Kidney capillary endothelial cell (primary cell): ENCODE measurements around the gene TMEM72.
"Not testable (repeated sequence)": the region's sequence is repeated elsewhere in the genome, so short reads cannot be mapped to it uniquely, and the experiment has no call there.

Experiments
- DNase-seq: peaks from one replicate; pipeline ENCODE4 v3.0.0-alpha.2; 2018; ENCODE audit warnings: low spot score

TMEM72 gene

GRCh38 chr10:44911081-44911540, at the start of gene TMEM72:
TSS of gene TMEM72 (plus strand) at chr10:44911337. CDS start at chr10:44911513, 176 bp downstream.
- no peak for DNase-seq

- no peak for DNase-seq
Measured at GRCh38 chr10:44862006-44862751, 49.0 kb upstream of the TMEM72 start.

GRCh38 chr10:44862924-44863323, 48.2 kb upstream of the TMEM72 start:
- DNase-seq: no peak

GRCh38 chr10:44863344-44864047, 47.6 kb upstream of the TMEM72 start:
- no peak for DNase-seq

GRCh38 chr10:44864051-44864450, 47.1 kb upstream of the TMEM72 start:
- no peak for DNase-seq

GRCh38 chr10:44864637-44865288, 46.4 kb upstream of the TMEM72 start:
- peak; percentile 78 for DNase-seq

GRCh38 chr10:44865289-44865671, 45.9 kb upstream of the TMEM72 start:
- DNase-seq: no peak

- DNase-seq: not testable (repeated sequence)
Measured at GRCh38 chr10:44866367-44866766, 44.8 kb upstream of the TMEM72 start.

- DNase-seq: no peak
Measured at GRCh38 chr10:44870031-44870430, 41.1 kb upstream of the TMEM72 start.

GRCh38 chr10:44873160-44873559, 38.0 kb upstream of the TMEM72 start:
- no peak for DNase-seq

GRCh38 chr10:44874166-44874565, 37.0 kb upstream of the TMEM72 start:
- no peak for DNase-seq

- peak; percentile 73 for DNase-seq
Measured at GRCh38 chr10:44878706-44879530, 32.2 kb upstream of the TMEM72 start.

- DNase-seq: no peak
Measured at GRCh38 chr10:44879531-44879899, 31.6 kb upstream of the TMEM72 start.

- DNase-seq: no peak
Measured at GRCh38 chr10:44880090-44880715, 30.9 kb upstream of the TMEM72 start.

GRCh38 chr10:44881649-44882048, 29.5 kb upstream of the TMEM72 start:
- DNase-seq: no peak

- DNase-seq: no peak
Measured at GRCh38 chr10:44882166-44882720, 28.9 kb upstream of the TMEM72 start.

GRCh38 chr10:44883593-44884331, 27.4 kb upstream of the TMEM72 start:
- no peak for DNase-seq

- DNase-seq: no peak
Measured at GRCh38 chr10:44885710-44886109, 25.4 kb upstream of the TMEM72 start.

GRCh38 chr10:44886966-44887365, 24.2 kb upstream of the TMEM72 start:
- DNase-seq: no peak

- no peak for DNase-seq
Measured at GRCh38 chr10:44888886-44889285, 22.3 kb upstream of the TMEM72 start.

GRCh38 chr10:44889834-44890233, 21.3 kb upstream of the TMEM72 start:
- DNase-seq: no peak
